Lower leg skin (tissue), 4 donors: Measurements from ENCODE around the gene GPNMB. TPM values are rescaled to one million over a fixed set of nuclear protein-coding genes. Genes with fewer than 3 reads are reported as not detected.

Source experiments
- DNase-seq, 2 donors: peaks; one replicate each; pipeline ENCODE4 v3.0.0-alpha.2; 2019; ENCODE audit warnings: low spot score in 2 of 2
- H3K4me3 ChIP-seq: fragments of 200-600 bp; sonication (generic); 2 replicates; pipeline ENCODE4 v1.5.1; 2017; ENCODE audit warnings: mild to moderate bottlenecking, low read depth; ENCODE audit not compliant: poor library complexity, severe bottlenecking
- CTCF ChIP-seq, 3 donors: fragments of 450-650 bp; IDR thresholded peaks; one replicate each; pipeline ENCODE4 v1.5.1; 2016; ENCODE audit warnings: antibody characterized with exemption in 3 of 3, mild to moderate bottlenecking in 3 of 3, moderate library complexity in 2 of 3
- POLR2A ChIP-seq, 2 donors: fragments of 450-650 bp; IDR thresholded peaks; one replicate each; pipeline ENCODE4 v1.6.1; 2016 to 2017; ENCODE audit warnings: antibody characterized with exemption in 2 of 2, mild to moderate bottlenecking in 1 of 2, moderate library complexity in 1 of 2
- WGBS, 2 donors: methylation state at CpG; one replicate each; pipeline ENCODE4 v1.1.5; 2018; 5-methylcytosine and 5-hydroxymethylcytosine counted together
- intact Hi-C: fragments of 100-400 bp; cut with DNase I; formaldehyde crosslinking; loops from one replicate; pipeline ENCODE4 v1.15.0; 2023; ENCODE audit warnings: low total_unique reads
- total RNA-seq, 4 donors: library from RNA; depleted of rRNA; stranded (reverse); fragments of >200 nt; gene quantifications; one replicate each; pipeline ENCODE4 v1.1.0, GENCODE V29; 2016

GPNMB gene
- total RNA-seq, 4 donors from 2014 or later: 357 to 554 (median 469) TPM

- intact Hi-C loops: loop anchor here (10.0 kb wide), 2 partner anchors 88 to 272 kb away; partner anchors contain the start of gene NUP42
- H3K4me3 ChIP-seq: no peak overlapping the region
- TF ChIP-seq POLR2A (IDR thresholded peaks at IDR 0.05): no peak
- no peak for TF ChIP-seq CTCF (IDR thresholded peaks at IDR 0.05)
- peak; percentile 75 to 94 for DNase-seq
- 27 to 29% methylated on average over 11 of the region's 11 CpGs for WGBS, 2 donors
These were observed 26.6 kb downstream of the GPNMB start for GRCh38 chr7:23273141-23273599.

- WGBS, 2 donors: 80% methylated on average over 5 of the region's 5 CpGs
- no peak for DNase-seq
- no peak for TF ChIP-seq POLR2A (IDR thresholded peaks at IDR 0.05)
- no peak for TF ChIP-seq CTCF (IDR thresholded peaks at IDR 0.05)
- intact Hi-C loops: loop anchor here (10.0 kb wide), 2 partner anchors 91 to 269 kb away; partner anchors contain the start of gene NUP42
- H3K4me3 ChIP-seq: no peak overlapping the region
These were observed 29.3 kb downstream of the GPNMB start for GRCh38 chr7:23275912-23276311.

GRCh38 chr7:23276376-23276775 is 29.8 kb downstream of the GPNMB start:
- DNase-seq: no peak
- WGBS, 2 donors: 79 to 81% methylated on average over 5 of the region's 5 CpGs
- intact Hi-C loops: loop anchor here (10.0 kb wide), 2 partner anchors 92 to 268 kb away; partner anchors contain the start of gene NUP42
- TF ChIP-seq CTCF (IDR thresholded peaks at IDR 0.05) (no peak), POLR2A (IDR thresholded peaks at IDR 0.05) (no peak)
- H3K4me3 ChIP-seq: no peak overlapping the region

- no peak for DNase-seq
- intact Hi-C loops: loop anchor here (10.0 kb wide), 2 partner anchors 92 to 268 kb away; partner anchors contain the start of gene NUP42
- WGBS, 2 donors: 83 to 93% methylated on average over 3 of the region's 3 CpGs
- no peak for TF ChIP-seq CTCF (IDR thresholded peaks at IDR 0.05)
- H3K4me3 ChIP-seq: no peak overlapping the region
These were observed 30.4 kb downstream of the GPNMB start for GRCh38 chr7:23276947-23277346.

- TF ChIP-seq CTCF (IDR thresholded peaks at IDR 0.05) (no peak), POLR2A (IDR thresholded peaks at IDR 0.05) (no peak)
- intact Hi-C loops: loop anchor here (10.0 kb wide), 2 partner anchors 93 to 267 kb away; partner anchors contain the start of gene NUP42
- WGBS, 2 donors: 39 to 44% methylated on average over 6 of the region's 6 CpGs
- no peak for DNase-seq
- H3K4me3 ChIP-seq: no peak overlapping the region
These were observed 30.9 kb downstream of the GPNMB start for GRCh38 chr7:23277359-23277989.
